ENCODE data around the gene SLC7A6. TPM values are rescaled to one million over a fixed set of nuclear protein-coding genes. Genes with fewer than 3 reads are reported as not detected.

Gene SLC7A6
- total RNA-seq, 1 experiment from 2014 or later = 17.4 TPM

DNA sequence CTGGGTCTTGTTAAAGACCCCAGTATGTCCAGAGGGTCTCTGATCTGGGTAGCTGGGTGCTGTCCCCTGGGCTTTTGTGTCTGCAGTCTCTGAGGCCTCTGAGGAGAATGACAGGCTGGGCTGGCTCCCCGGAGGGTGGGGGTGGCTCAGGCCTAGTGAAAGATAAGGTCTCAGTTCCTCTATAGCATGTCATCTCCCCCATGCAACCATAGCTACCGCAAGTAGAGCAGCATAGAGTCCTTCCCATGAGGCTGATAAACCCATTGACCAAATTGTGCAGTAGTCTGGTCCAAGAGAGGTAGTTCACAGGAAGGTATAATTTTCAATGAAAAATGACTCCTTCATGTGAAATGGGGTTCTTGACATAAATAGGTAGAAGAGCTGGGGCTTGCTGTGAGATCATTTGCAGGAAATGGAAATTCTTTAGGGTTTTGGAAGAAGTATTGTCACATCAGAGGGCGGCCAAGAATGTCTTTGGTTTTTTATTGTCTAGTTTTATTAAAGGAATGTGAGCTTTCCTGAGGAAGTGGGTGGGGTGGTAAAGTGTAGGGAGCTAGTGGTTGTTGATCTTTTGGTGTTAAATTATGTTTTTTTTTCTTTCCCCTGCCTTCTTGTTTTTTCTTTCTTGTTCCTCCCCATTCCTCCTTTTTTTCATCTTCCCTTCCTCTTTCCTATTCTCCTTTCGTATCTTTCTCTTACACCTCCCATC is 25.4 kb downstream of the SLC7A6 start:
- no peaks in the 10 kb centered on the region for H3K36me3 ChIP-seq
- no peak overlapping the region for H3K4me3 ChIP-seq
- no peaks in the 10 kb centered on the region for H3K4me1 ChIP-seq
- DNase-seq = no peak
- no peak overlapping the region for H3K27ac ChIP-seq
- H3K9me3 ChIP-seq (replicated peaks) = no peaks in the 10 kb centered on the region
- no peaks in the 10 kb centered on the region for H3K27me3 ChIP-seq

DNA sequence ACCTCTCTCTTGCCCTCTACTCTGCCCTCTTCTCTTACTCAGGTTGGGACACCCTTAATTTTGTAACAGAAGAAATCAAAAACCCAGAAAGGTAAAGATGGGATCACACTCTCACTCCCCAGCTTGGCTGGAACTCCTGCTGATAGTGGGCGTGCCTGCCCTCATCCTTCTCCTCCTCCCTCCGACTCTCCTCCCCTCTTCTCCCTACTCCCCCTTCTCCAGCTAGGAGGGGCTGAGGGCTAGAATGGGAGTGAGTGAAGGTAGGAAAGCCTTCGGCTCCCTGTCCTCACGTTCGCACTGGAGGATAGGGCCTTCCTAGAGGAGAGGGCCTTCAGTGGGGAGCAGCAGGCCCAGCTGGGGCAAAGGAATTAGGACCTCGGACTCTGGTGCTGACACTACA is 26.1 kb downstream of the SLC7A6 start:
- no peak overlapping the region for H3K27ac ChIP-seq
- no peak overlapping the region for H3K4me3 ChIP-seq
- no peaks in the 10 kb centered on the region for H3K27me3 ChIP-seq
- no peaks in the 10 kb centered on the region for H3K9me3 ChIP-seq (replicated peaks)
- H3K36me3 ChIP-seq = no peaks in the 10 kb centered on the region
- no peak for DNase-seq
- no peaks in the 10 kb centered on the region for H3K4me1 ChIP-seq

DNA sequence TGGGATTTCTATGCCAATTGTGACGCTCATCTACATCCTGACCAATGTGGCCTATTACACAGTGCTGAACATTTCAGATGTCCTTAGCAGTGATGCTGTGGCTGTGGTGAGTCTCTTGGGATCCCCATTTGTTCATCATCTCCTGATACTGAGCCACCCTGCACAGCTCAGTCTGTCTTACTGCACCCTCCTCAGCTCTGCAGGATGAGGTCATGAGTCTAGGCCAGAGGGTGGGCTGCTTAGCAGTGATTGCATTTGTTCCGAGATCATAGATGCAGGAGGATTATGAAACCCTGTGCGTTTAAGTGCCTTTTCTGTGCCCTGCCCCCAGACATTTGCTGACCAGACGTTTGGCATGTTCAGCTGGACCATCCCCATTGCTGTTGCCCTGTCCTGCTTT is 26.9 kb downstream of the SLC7A6 start:
- H3K27ac ChIP-seq = no peak overlapping the region
- no peaks in the 10 kb centered on the region for H3K4me1 ChIP-seq
- no peak for DNase-seq
- H3K27me3 ChIP-seq = no peaks in the 10 kb centered on the region
- H3K36me3 ChIP-seq = no peaks in the 10 kb centered on the region
- H3K4me3 ChIP-seq = no peak overlapping the region
- no peaks in the 10 kb centered on the region for H3K9me3 ChIP-seq (replicated peaks)

DNA sequence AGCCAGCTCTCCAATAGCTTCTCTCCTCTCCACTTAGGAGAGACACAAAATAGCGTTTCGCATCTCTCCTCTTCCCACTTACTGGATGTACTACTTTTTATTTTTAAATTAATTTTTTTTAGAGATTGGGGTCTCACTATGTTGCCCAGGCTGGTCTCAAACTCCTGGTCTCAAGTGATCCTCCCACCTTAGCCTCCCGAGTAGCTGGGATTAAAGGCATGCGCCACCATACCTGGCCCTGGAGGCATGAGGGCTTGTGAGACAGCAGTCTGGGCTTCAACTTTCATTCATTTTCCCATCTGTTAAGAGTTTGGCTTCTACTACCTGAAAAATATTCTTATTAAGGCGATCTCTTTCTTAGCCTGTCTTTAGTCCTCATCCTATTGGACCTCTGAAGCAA is 28.1 kb downstream of the SLC7A6 start:
- H3K27me3 ChIP-seq = no peaks in the 10 kb centered on the region
- H3K27ac ChIP-seq = no peak overlapping the region
- DNase-seq = no peak
- H3K4me1 ChIP-seq = no peaks in the 10 kb centered on the region
- no peak overlapping the region for H3K4me3 ChIP-seq
- H3K9me3 ChIP-seq (replicated peaks) = no peaks in the 10 kb centered on the region
- H3K36me3 ChIP-seq = no peaks in the 10 kb centered on the region

DNA sequence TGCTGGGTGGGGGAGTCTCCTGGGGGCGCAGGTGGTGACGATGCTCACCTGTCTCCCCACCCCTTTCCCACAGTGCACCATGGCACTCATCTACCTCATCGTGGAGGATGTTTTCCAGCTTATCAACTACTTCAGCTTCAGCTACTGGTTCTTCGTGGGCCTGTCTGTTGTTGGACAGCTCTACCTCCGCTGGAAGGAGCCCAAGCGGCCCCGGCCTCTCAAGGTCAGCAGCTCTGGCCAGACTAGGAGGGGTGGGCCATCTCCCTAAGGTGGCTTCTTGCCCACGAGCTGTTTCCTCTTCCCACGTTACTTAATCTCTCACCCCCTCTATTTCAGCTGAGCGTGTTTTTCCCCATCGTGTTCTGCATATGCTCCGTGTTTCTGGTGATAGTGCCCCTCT is 32.0 kb downstream of the SLC7A6 start:
- DNase-seq = no peak
- H3K36me3 ChIP-seq = peaks cover 19% of the 10 kb centered on the region
- H3K4me3 ChIP-seq = no peak overlapping the region
- no peak overlapping the region for H3K27ac ChIP-seq
- no peaks in the 10 kb centered on the region for H3K9me3 ChIP-seq (replicated peaks)
- no peaks in the 10 kb centered on the region for H3K27me3 ChIP-seq
- peaks cover 20% of the 10 kb centered on the region for H3K4me1 ChIP-seq

DNA sequence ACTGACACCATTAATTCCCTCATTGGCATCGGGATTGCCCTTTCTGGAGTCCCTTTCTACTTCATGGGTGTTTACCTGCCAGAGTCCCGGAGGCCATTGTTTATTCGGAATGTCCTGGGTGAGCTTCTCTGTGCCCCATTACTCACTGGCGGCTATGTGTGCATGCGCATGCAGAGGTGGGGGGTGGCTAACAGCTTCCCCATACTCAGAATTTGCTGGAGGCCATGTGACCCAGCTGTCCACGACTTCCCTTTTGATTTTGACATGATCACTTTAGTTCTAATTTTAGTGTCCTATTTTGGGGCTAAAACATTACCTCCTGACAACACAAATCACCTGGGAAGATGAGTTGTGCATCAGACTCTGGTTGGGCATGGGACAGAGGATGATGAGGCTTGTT is 32.4 kb downstream of the SLC7A6 start:
- H3K27ac ChIP-seq = no peak overlapping the region
- H3K9me3 ChIP-seq (replicated peaks) = no peaks in the 10 kb centered on the region
- no peak overlapping the region for H3K4me3 ChIP-seq
- peaks cover 20% of the 10 kb centered on the region for H3K4me1 ChIP-seq
- H3K36me3 ChIP-seq = peaks cover 20% of the 10 kb centered on the region
- DNase-seq = no peak
- H3K27me3 ChIP-seq = no peaks in the 10 kb centered on the region

DNA sequence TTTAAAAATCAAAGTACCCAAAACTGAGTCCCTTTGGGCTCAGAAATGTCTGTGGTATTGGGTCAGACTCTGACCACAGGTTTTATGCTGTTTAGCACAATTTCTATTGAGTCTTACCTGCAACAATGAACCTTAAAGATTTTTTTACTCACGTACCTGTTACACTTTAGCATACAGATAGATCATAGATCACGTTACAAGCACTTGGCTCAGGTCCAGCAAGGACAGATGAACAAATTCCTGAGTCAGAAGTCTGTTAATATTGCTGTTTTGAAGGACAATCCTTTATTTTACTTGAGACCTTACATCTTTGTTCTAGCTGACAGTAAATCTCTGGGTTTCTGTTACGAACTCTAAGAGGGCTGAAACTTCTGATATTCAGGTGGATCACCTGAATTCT is 33.6 kb downstream of the SLC7A6 start:
- H3K9me3 ChIP-seq (replicated peaks) = no peaks in the 10 kb centered on the region
- no peak overlapping the region for H3K27ac ChIP-seq
- DNase-seq = peak in 1 of 2 experiments; percentile 10
- peaks cover 20% of the 10 kb centered on the region for H3K4me1 ChIP-seq
- no peaks in the 10 kb centered on the region for H3K27me3 ChIP-seq
- peaks cover 28% of the 10 kb centered on the region for H3K36me3 ChIP-seq
- no peak overlapping the region for H3K4me3 ChIP-seq

DNA sequence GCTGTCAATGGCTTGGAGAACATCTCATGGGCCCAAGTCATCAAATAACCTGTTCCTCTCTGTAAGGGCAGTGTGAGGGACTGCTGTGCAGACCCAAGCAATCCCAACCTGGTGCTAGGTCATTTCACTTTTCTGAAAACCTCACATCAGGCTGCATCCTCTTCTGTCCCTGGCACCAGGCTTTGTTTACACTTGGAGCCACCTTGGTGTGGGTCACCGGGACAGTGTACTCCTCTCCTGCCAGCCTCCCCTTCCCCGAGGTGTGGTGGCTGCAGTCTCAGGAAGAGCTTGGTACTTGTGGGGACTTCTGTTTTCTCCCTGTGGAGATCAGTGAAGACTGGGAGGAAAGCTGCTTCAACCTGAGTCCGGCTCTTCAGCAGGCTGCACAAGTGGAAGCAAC is 34.0 kb downstream of the SLC7A6 start:
- no peak overlapping the region for H3K4me3 ChIP-seq
- H3K4me1 ChIP-seq = peaks cover 20% of the 10 kb centered on the region
- peaks cover 28% of the 10 kb centered on the region for H3K36me3 ChIP-seq
- no peak overlapping the region for H3K27ac ChIP-seq
- no peaks in the 10 kb centered on the region for H3K9me3 ChIP-seq (replicated peaks)
- no peak for DNase-seq
- H3K27me3 ChIP-seq = no peaks in the 10 kb centered on the region

DNA sequence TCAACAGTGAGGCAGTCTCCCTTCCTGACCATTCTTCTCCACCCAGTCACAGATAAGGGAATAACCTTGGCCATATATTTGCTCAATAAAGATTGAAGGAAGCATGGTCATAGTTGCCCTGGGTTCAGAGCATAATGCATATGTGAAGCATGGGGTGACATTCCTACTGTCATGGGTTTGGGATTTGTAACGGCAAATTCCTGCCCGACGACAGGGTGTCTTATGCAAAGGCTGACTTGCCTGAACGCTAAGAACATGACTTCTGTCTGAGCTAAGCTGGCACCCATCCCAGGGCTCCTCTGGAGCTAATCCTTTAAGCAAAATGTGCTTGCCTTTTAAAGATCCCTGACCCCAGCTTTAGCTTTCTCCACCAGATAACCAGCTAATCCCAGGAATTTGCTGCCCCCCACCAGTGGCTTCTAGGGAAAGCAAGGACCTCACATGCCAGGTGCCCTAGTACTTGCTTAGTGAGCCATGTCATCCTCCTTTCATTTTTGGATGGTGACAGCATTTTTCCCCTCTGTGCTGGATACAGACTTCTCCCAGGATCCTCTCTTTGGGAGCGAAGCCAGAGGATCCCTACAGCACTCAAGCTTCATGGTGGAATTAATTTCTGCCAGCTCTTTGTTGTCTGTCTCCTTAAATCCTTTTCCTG is 34.7 kb downstream of the SLC7A6 start:
- Histone ChIP-seq H3K9me3 (replicated peaks) (no peaks in the 10 kb centered on the region), H3K27ac (peak overlapping the region; percentile 33; the same call in 1 of the 2 replicates), H3K36me3 (peaks cover 28% of the 10 kb centered on the region), H3K27me3 (no peaks in the 10 kb centered on the region), H3K4me3 (no peak overlapping the region), H3K4me1 (peaks cover 20% of the 10 kb centered on the region)
- peak; percentile 67 to 74 for DNase-seq

DNA sequence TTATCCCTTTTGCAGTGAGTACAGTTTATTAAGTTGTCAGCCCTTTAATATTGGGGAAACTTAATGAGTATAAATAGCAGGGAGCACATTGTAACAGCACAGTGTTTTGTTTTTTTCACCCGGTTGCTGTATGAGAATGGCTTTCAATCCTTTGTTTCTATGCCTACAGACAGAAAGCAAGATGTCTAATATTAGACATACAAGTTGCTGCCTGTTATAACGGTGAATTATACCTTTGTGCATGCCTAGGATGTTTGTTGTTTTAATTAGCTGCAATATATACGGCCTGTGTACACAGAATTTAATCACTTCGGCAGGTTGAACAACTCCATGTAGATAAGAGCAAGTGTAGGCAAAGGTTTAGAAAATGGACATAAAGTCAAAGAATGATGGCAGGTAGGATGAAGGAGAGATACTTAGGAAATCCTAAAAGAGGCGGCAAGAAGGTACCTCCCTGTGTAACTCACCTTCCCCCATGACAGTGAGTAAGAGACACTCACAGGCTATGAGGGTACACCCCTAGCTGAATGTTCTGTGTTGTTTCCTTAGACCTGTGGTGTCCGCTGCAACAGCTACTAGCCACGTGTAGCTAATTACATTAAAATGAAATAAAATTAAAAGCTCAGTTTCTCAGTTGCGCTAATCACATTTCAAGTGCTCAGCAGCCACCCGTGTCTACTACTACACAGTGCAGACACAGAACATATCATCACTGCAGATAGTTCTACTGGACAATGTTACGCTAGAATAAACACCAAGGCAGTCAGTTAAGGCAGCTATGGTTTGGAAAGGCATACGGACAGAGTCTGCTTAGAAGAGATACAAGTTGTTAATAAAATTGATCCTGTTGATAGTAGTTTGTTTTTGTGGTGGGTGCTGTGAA is 35.5 kb downstream of the SLC7A6 start:
- Histone ChIP-seq H3K27me3 (no peaks in the 10 kb centered on the region), H3K27ac (peak overlapping the region; percentile 33; the same call in 1 of the 2 replicates), H3K9me3 (replicated peaks) (no peaks in the 10 kb centered on the region), H3K4me3 (no peak overlapping the region), H3K4me1 (peaks cover 20% of the 10 kb centered on the region), H3K36me3 (peaks cover 28% of the 10 kb centered on the region)
- DNase-seq = no peak

DNA sequence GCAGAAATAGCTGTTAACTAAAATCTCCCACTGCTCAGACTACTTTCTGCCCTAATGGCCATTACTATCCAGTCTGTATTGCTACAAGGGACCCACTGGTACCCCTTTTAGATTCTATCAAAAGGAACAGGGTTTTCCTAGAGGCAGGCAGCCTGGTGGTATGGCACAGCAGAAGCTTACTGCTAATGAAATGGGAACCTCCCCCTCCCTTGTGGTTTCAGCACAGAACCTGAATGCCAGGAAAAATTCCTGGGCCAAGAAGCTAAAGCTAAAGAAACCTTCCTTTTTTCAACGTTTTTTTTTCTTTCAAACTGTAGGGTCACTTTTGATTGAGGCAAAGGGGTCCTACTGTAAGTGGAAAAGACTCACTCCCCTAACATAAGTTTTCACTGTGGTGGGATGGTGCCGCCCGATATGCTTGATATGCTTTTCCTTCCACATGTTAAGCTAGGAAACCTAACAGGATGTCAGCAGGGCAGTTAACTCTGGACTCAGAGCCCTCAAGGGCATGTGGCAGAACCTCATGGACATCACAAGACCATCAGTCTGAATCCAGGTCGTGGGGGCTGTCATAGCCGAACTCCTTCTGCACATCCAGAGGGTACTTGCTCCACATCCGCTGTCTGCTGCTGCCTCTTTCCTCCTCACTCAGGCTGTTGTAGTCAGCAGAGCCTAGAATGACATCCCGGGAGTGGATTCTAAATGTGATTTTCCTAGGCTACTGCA is 36.6 kb downstream of the SLC7A6 start:
- Histone ChIP-seq H3K27ac (no peak overlapping the region), H3K9me3 (replicated peaks) (no peaks in the 10 kb centered on the region), H3K27me3 (no peaks in the 10 kb centered on the region), H3K4me3 (no peak overlapping the region), H3K4me1 (peaks cover 20% of the 10 kb centered on the region), H3K36me3 (peaks cover 28% of the 10 kb centered on the region)
- no peak for DNase-seq

DNA sequence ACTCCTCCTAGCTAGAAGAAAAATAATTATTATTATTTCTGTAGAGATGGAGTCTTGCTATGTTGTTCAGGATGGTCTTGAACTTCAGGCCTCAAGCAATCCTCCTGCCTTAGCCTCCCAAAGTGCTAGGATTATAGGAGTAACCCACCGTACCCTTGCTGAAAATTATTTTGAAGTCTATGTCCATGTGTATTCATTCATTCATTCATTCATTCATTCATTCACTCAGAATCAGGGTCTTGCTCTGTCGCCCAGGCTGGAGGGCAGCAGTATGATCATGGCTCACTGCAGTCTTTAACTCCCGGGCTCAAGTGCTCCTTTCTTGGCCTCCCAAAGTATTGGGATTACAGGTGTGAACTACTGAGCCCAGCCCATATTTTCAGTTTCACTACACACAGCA is 42.3 kb downstream of the SLC7A6 start:
- Histone ChIP-seq H3K4me1 (no peaks in the 10 kb centered on the region), H3K27me3 (no peaks in the 10 kb centered on the region), H3K27ac (no peak overlapping the region), H3K9me3 (replicated peaks) (no peaks in the 10 kb centered on the region), H3K4me3 (no peak overlapping the region), H3K36me3 (peaks cover 8% of the 10 kb centered on the region)
- DNase-seq = no peak

DNA sequence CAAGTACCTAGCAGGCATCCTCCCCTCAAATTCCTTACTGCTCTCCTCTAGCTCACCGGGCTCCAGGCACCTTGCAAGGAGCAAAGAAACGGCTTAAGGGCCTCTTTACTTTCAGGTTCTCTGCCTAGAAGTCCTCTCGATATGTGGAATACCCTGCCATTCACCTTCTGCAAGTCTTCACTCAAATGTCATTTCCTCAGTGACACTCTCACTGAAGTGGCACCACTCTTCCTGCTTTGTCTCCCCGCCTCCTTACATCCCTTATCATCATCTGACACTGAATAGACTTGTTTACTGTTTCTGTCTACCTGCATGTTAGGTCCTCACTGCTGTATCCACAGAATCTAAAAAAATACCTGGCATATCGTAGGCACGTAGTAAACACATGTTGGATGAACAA is 45.5 kb downstream of the SLC7A6 start:
- no peak for DNase-seq
- no peaks in the 10 kb centered on the region for H3K27me3 ChIP-seq
- peak overlapping the region; percentile 81 for H3K4me3 ChIP-seq
- H3K36me3 ChIP-seq = no peaks in the 10 kb centered on the region; the same call in none of the 2 replicates
- H3K27ac ChIP-seq = peak overlapping the region; percentile 78; the same call in 1 of the 2 replicates
- H3K9me3 ChIP-seq (replicated peaks) = no peaks in the 10 kb centered on the region
- H3K4me1 ChIP-seq = no peaks in the 10 kb centered on the region

DNA sequence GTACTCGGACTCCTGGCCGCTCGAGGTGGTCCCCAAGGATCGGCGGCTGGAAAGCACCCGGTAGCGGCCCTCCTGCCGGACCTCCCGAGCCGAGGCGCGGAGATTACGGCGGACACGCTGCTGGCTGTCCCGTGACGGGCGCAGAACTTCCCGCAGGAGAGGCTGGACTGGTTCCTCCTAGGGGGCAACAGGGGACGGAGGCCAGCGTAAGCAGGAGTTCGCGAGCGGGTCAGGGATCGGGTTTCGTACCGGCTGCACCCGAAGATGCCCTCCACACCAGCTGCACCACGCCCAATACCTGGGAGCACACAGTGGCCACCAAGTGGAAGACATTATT is 46.1 kb downstream of the SLC7A6 start:
- Histone ChIP-seq H3K27ac (peak overlapping the region; percentile 78), H3K36me3 (no peaks in the 10 kb centered on the region; the same call in none of the 2 replicates), H3K4me1 (no peaks in the 10 kb centered on the region), H3K4me3 (peak overlapping the region; percentile 81), H3K27me3 (no peaks in the 10 kb centered on the region), H3K9me3 (replicated peaks) (no peaks in the 10 kb centered on the region)
- DNase-seq = peak in 1 of 2 experiments; percentile 41

All from SJCRH30 (cell line).